Spleen (tissue), 7 donors: ENCODE results near the gene ZNF490.

Experiments
- CTCF ChIP-seq, 11 experiments: fragments of 200-600 bp in 7 of 11; fragments of 450-650 bp in 4 of 11; sonication (generic) in 4 of 11; IDR thresholded peaks in 8 of 11; conservative IDR thresholded peaks in 3 of 11; 1 replicate in 7 of 11; 2 replicates in 4 of 11; pipeline versions ENCODE4 v1.4.0 to v1.8.0; 2016 to 2021; ENCODE audit warnings: antibody characterized with exemption in 11 of 11, inconsistent platforms in 4 of 11, mild to moderate bottlenecking in 1 of 11
- POLR2A ChIP-seq, 3 donors: fragments of 450-650 bp; IDR thresholded peaks; one replicate each; pipeline ENCODE4 v1.5.1; 2017; ENCODE audit warnings: antibody characterized with exemption in 3 of 3, mild to moderate bottlenecking in 1 of 3
- POLR2AphosphoS5 ChIP-seq, 3 donors: sonication (generic); formaldehyde crosslinking; IDR thresholded peaks; one replicate each; pipeline ENCODE4 v1.5.1; 2017; ENCODE audit warnings: antibody characterized with exemption in 3 of 3
- donor health status: DM: no; HTN: no; CAD: no; lungs with moderate emphysema.
- donor health status: DM: no; HTN: no; CAD: no.
- donor health status: DM: no; HTN: no; CAD: no.

DNA sequence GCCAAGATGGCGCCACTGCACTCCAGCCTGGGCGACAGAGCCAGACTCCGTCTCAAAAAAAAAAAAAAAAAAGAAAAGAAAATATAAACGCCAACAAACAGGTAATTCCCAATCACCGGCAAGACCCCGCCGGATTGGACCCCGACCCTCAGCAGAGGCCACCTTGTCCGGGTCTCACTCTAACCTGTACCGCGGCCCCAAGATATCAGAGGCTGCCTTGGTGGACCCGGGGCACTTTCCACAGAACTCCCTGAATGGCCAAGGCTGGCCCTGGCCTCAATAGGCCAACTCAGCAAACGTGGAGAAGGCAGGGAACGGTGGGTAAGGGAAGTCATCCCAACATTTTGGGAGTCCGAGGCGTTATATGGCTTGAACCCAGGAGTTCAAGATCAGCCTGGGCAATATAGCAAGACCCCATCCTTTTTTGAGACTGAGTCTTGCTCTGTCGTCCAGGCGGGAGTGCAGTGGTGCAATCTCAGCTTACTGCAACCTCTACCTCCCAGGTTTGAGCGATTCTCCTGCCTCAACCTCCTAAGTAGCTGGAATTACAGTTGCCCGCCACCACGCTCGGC, 28.1 kb upstream of the ZNF490 start:
- TF ChIP-seq CTCF (IDR thresholded peaks at IDR 0.05 in 8 of 11, conservative IDR thresholded peaks at IDR 0.05 in 3 of 11) (no peak), POLR2A (IDR thresholded peaks at IDR 0.05) (no peak), POLR2AphosphoS5 (IDR thresholded peaks at IDR 0.05) (no peak)
